ENCODE measurements around the gene ARRB1.

DNA sequence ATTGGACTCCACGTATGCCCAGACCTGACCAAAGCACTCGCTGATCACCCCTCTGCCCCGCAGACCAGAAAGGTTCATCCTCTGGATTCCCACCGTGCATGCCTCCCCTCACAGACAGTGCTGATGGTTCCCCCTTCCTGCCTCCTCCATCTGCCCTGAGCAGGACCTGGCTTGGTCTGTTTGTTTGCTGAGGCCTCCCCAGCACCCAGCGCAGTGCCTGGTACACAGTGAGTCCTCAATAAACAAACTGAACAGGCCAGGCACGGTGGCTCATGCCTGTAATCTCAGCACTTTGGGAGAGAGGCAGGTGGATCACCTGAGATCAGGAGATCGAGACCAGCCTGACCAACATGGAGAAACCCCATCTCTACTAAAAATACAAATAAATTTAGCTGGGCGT, 24.2 kb upstream of the ARRB1 start:
- TF ChIP-seq, protein P1, sequence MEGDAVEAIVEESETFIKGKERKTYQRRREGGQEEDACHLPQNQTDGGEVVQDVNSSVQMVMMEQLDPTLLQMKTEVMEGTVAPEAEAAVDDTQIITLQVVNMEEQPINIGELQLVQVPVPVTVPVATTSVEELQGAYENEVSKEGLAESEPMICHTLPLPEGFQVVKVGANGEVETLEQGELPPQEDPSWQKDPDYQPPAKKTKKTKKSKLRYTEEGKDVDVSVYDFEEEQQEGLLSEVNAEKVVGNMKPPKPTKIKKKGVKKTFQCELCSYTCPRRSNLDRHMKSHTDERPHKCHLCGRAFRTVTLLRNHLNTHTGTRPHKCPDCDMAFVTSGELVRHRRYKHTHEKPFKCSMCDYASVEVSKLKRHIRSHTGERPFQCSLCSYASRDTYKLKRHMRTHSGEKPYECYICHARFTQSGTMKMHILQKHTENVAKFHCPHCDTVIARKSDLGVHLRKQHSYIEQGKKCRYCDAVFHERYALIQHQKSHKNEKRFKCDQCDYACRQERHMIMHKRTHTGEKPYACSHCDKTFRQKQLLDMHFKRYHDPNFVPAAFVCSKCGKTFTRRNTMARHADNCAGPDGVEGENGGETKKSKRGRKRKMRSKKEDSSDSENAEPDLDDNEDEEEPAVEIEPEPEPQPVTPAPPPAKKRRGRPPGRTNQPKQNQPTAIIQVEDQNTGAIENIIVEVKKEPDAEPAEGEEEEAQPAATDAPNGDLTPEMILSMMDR (tag by site-specific recombination; IDR thresholded peaks at IDR 0.05), result no peak
- TF ChIP-seq ZNF16 (tag by site-specific recombination; IDR thresholded peaks at IDR 0.05; ENCODE audit: low read depth), result no peak
